HEK293 (cell line): ENCODE data around the gene NAV2.

Experiments
- CTCF ChIA-PET: fragments of 350-600 bp; formaldehyde crosslinking; extraction: SDS; loops from one replicate; lab custom pipeline; 2021; ENCODE audit warnings: antibody characterized with exemption; lab: Yijun Ruan, JAX
- POLR2A ChIA-PET: fragments of 300-600 bp; formaldehyde crosslinking; extraction: SDS; loops from one replicate; lab custom pipeline; 2020; ENCODE audit warnings: antibody characterized with exemption, inconsistent platforms; lab: Yijun Ruan, JAX
- H3K27ac ChIP-seq: fragments of 200-500 bp; sonication (Bioruptor generic); 2 replicates; pipeline ENCODE4 v1.5.1; 2014; ENCODE audit warnings: low read depth, low read length, control low read depth, inconsistent platforms; ENCODE audit errors: extremely low read depth
- H3K36me3 ChIP-seq, 2 experiments: fragments of 200-500 bp in 1 of 2; sonication (Bioruptor generic) in 1 of 2; 1 replicate in 1 of 2; 2 replicates in 1 of 2; pipeline ENCODE4 v1.5.1; 2014 to 2017; ENCODE audit warnings: inconsistent platforms in 2 of 2, low read length in 2 of 2; ENCODE audit not compliant: control insufficient read depth in 2 of 2, insufficient read depth in 1 of 2
- H3K4me1 ChIP-seq: fragments of 200-500 bp; sonication (Bioruptor generic); 2 replicates; pipeline ENCODE4 v1.5.1; 2014; ENCODE audit warnings: mild to moderate bottlenecking, low read length, inconsistent platforms; ENCODE audit not compliant: control insufficient read depth, insufficient read depth
- H3K4me3 ChIP-seq: 2 replicates; pipeline ENCODE4 v1.5.1; 2011; ENCODE audit warnings: low read depth, mild to moderate bottlenecking, control low read depth, low read length, moderate library complexity
- H3K9me3 ChIP-seq: fragments of 200-500 bp; sonication (Bioruptor generic); 2 replicates; pipeline ENCODE4 v1.5.1; 2014; ENCODE audit warnings: low read depth, low read length, inconsistent platforms; ENCODE audit not compliant: control insufficient read depth, insufficient read depth
- GFI1B ChIP-seq: fragments of 450-650 bp; formaldehyde crosslinking; IDR thresholded peaks from 2 replicates; pipeline ENCODE4 v1.5.1; 2016; ENCODE audit warnings: missing biosample characterization, missing genetic modification characterization
- GLIS2 ChIP-seq: fragments of 450-650 bp; formaldehyde crosslinking; IDR thresholded peaks from 2 replicates; pipeline ENCODE4 v1.5.1; 2016; ENCODE audit warnings: missing biosample characterization, missing genetic modification characterization
- INSM2 ChIP-seq: fragments of 450-650 bp; formaldehyde crosslinking; IDR thresholded peaks from 2 replicates; pipeline ENCODE4 v1.5.1; 2016; ENCODE audit warnings: missing biosample characterization, missing genetic modification characterization
- SCRT1 ChIP-seq: fragments of 450-650 bp; formaldehyde crosslinking; IDR thresholded peaks from 2 replicates; pipeline ENCODE4 v1.5.1; 2016; ENCODE audit warnings: missing biosample characterization, missing genetic modification characterization, borderline replicate concordance
- ZNF18 ChIP-seq: fragments of 450-650 bp; formaldehyde crosslinking; IDR thresholded peaks from 2 replicates; pipeline ENCODE4 v1.5.1; 2016; ENCODE audit warnings: missing biosample characterization, missing genetic modification characterization
- ZNF184 ChIP-seq: fragments of 450-650 bp; IDR thresholded peaks from 2 replicates; pipeline ENCODE4 v1.5.1; 2018; ENCODE audit warnings: missing biosample characterization, mild to moderate bottlenecking, missing genetic modification characterization
- ZNF274 ChIP-seq, 2 experiments: fragments of 200-500 bp in 1 of 2; fragments of 450-650 bp in 1 of 2; sonication (Bioruptor generic) in 1 of 2; formaldehyde crosslinking in 1 of 2; IDR thresholded peaks; 2 replicates each; pipeline versions ENCODE4 v1.5.1 to v1.6.1; 2014 to 2016; ENCODE audit warnings: borderline replicate concordance in 1 of 2, inconsistent platforms in 1 of 2, low read length in 1 of 2, missing biosample characterization in 1 of 2, missing genetic modification characterization in 1 of 2
- ZNF341 ChIP-seq: fragments of 450-650 bp; formaldehyde crosslinking; IDR thresholded peaks from 2 replicates; pipeline ENCODE4; 2016; ENCODE audit warnings: low read depth, missing biosample characterization, missing genetic modification characterization
- ZNF548 ChIP-seq: fragments of 450-650 bp; formaldehyde crosslinking; IDR thresholded peaks from 2 replicates; pipeline ENCODE4 v1.5.1; 2016; ENCODE audit warnings: missing biosample characterization, missing genetic modification characterization
- ZNF555 ChIP-seq: fragments of 450-650 bp; formaldehyde crosslinking; conservative IDR thresholded peaks from 2 replicates; pipeline ENCODE4 v1.5.1; 2017; ENCODE audit warnings: missing biosample characterization, mild to moderate bottlenecking, missing genetic modification characterization, inconsistent platforms
- ZNF777 ChIP-seq: fragments of 450-650 bp; formaldehyde crosslinking; IDR thresholded peaks from 2 replicates; pipeline ENCODE4 v1.5.1; 2017; ENCODE audit warnings: missing biosample characterization, missing genetic modification characterization, borderline replicate concordance
- TF ChIP-seq, protein P1 (sequence below): fragments of 450-650 bp; formaldehyde crosslinking; IDR thresholded peaks from 2 replicates; pipeline ENCODE4 v1.5.1; 2016; ENCODE audit warnings: missing biosample characterization, missing genetic modification characterization
- TF ChIP-seq, protein P2 (sequence below): fragments of 450-650 bp; formaldehyde crosslinking; IDR thresholded peaks from 2 replicates; pipeline ENCODE4 v1.5.1; 2016; ENCODE audit warnings: missing biosample characterization, missing genetic modification characterization, low read depth
- TF ChIP-seq, protein P3 (sequence below): fragments of 450-650 bp; IDR thresholded peaks from 2 replicates; pipeline ENCODE4 v1.5.1; 2018; ENCODE audit warnings: missing biosample characterization, mild to moderate bottlenecking, missing genetic modification characterization
- TF ChIP-seq, protein P4 (sequence below): fragments of 450-650 bp; formaldehyde crosslinking; IDR thresholded peaks from 2 replicates; pipeline ENCODE4 v1.5.1; 2016; ENCODE audit warnings: missing biosample characterization, missing genetic modification characterization

The NAV2 gene

DNA sequence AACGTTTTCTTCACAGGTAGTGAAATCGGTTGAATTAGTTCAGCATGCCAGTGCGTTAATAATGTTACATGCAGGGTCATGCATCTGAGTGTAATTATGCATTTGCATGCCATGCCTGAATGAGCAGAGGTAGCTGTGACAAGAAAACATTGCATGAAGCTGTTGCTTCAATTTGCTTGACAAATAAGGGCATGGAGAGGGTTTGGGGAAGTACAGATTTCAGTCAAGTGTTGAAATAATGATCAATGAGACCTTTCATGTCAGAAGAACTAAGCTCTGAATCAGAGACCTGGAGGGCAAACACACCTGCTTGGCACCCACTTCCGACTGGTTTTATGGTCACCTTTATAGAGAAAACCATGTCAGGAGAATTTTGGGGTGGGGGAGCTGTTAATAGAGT, 226.2 kb downstream of the NAV2 start:
- H3K27ac ChIP-seq: no peak overlapping the region
- CTCF ChIA-PET: interaction anchor here (0.7 to 2.4 kb wide), 15 partner anchors 9 to 425 kb away, joined by 3 to 19 read pairs (median 4); partner anchors contain the start of gene HTATIP2
- no peaks in the 10 kb centered on the region for H3K9me3 ChIP-seq
- H3K4me1 ChIP-seq: no peaks in the 10 kb centered on the region
- H3K4me3 ChIP-seq: no peak overlapping the region
- POLR2A ChIA-PET: no interaction called here
- H3K36me3 ChIP-seq: no peaks in the 10 kb centered on the region
- TF ChIP-seq ZNF274 (IDR thresholded peaks at IDR 0.05; ENCODE audit: low read length): no peak
- TF ChIP-seq ZNF274 (tag by site-specific recombination; IDR thresholded peaks at IDR 0.05; ENCODE audit: borderline replicate concordance): no peak
- TF ChIP-seq, protein P1, sequence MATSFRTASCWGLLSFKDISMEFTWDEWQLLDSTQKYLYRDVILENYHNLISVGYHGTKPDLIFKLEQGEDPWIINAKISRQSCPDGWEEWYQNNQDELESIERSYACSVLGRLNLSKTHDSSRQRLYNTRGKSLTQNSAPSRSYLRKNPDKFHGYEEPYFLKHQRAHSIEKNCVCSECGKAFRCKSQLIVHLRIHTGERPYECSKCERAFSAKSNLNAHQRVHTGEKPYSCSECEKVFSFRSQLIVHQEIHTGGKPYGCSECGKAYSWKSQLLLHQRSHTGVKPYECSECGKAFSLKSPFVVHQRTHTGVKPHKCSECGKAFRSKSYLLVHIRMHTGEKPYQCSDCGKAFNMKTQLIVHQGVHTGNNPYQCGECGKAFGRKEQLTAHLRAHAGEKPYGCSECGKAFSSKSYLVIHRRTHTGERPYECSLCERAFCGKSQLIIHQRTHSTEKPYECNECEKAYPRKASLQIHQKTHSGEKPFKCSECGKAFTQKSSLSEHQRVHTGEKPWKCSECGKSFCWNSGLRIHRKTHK (tag by site-specific recombination): no peak
- no peak for TF ChIP-seq GLIS2
- TF ChIP-seq SCRT1 (tag by site-specific recombination): no peak
- TF ChIP-seq ZNF777 (tag by site-specific recombination): no peak
- TF ChIP-seq ZNF184 (tag by site-specific recombination): no peak
- TF ChIP-seq ZNF555 (tag by site-specific recombination): no peak
- TF ChIP-seq, protein P2, sequence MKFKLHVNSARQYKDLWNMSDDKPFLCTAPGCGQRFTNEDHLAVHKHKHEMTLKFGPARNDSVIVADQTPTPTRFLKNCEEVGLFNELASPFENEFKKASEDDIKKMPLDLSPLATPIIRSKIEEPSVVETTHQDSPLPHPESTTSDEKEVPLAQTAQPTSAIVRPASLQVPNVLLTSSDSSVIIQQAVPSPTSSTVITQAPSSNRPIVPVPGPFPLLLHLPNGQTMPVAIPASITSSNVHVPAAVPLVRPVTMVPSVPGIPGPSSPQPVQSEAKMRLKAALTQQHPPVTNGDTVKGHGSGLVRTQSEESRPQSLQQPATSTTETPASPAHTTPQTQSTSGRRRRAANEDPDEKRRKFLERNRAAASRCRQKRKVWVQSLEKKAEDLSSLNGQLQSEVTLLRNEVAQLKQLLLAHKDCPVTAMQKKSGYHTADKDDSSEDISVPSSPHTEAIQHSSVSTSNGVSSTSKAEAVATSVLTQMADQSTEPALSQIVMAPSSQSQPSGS (tag by site-specific recombination): no peak
- TF ChIP-seq ZNF341 (tag by site-specific recombination): no peak
- TF ChIP-seq INSM2: no peak
- TF ChIP-seq, protein P3, sequence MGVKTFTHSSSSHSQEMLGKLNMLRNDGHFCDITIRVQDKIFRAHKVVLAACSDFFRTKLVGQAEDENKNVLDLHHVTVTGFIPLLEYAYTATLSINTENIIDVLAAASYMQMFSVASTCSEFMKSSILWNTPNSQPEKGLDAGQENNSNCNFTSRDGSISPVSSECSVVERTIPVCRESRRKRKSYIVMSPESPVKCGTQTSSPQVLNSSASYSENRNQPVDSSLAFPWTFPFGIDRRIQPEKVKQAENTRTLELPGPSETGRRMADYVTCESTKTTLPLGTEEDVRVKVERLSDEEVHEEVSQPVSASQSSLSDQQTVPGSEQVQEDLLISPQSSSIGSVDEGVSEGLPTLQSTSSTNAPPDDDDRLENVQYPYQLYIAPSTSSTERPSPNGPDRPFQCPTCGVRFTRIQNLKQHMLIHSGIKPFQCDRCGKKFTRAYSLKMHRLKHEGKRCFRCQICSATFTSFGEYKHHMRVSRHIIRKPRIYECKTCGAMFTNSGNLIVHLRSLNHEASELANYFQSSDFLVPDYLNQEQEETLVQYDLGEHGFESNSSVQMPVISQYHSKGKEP (tag by site-specific recombination): no peak
- no peak for TF ChIP-seq GFI1B
- TF ChIP-seq ZNF548 (tag by site-specific recombination): no peak
- TF ChIP-seq ZNF18 (tag by site-specific recombination): no peak
- TF ChIP-seq, protein P4, sequence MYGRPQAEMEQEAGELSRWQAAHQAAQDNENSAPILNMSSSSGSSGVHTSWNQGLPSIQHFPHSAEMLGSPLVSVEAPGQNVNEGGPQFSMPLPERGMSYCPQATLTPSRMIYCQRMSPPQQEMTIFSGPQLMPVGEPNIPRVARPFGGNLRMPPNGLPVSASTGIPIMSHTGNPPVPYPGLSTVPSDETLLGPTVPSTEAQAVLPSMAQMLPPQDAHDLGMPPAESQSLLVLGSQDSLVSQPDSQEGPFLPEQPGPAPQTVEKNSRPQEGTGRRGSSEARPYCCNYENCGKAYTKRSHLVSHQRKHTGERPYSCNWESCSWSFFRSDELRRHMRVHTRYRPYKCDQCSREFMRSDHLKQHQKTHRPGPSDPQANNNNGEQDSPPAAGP (tag by site-specific recombination): no peak
